Measurements from ENCODE around the gene IL32. TPM values are rescaled to one million over a fixed set of nuclear protein-coding genes. Genes with fewer than 3 reads are reported as not detected.

IL32 gene
- polyA plus RNA-seq, 3 donors: 0.53 to 8.0 (median 5.6) TPM

- Histone ChIP-seq H3K4me1 (ENCODE audit: control insufficient read depth in 1 of 2, insufficient read depth in 2 of 2, low read length in 2 of 2) (peaks cover 34 to 39% of the 10 kb centered on the region in 2 donors), H3K4me3 (replicated peaks in 1 of 3; ENCODE audit: low read depth in 2 of 3, low read length in 3 of 3) (no peak overlapping the region), H3K36me3 (replicated peaks in 1 of 2; ENCODE audit: control insufficient read depth in 1 of 2, insufficient read depth in 2 of 2, low read length in 2 of 2) (no peaks in the 10 kb centered on the region), H4K20me1 (ENCODE audit: insufficient read depth, low read length) (no peaks in the 10 kb centered on the region), H3K9me3 (replicated peaks in 1 of 2; ENCODE audit: control insufficient read depth in 1 of 2, insufficient read depth in 1 of 2, low read length in 2 of 2) (no peaks in the 10 kb centered on the region), H3K27ac (ENCODE audit: low read depth in 1 of 2, low read length in 2 of 2) (no peak overlapping the region), H3K79me2 (ENCODE audit: insufficient read depth, low read length) (no peaks in the 10 kb centered on the region), H3K4me2 (replicated peaks; ENCODE audit: extremely low read depth, low read length, poor library complexity, severe bottlenecking) (peak overlapping the region; percentile 17), H3K9ac (ENCODE audit: insufficient read depth, low read length, poor library complexity, severe bottlenecking) (no peak overlapping the region), H3K27me3 (ENCODE audit: control insufficient read depth in 2 of 2, insufficient read depth in 2 of 2, low read length in 2 of 2) (no peaks in the 10 kb centered on the region), H2AFZ (ENCODE audit: insufficient read depth, low read depth, low read length, poor library complexity, severe bottlenecking) (no peak overlapping the region)
- DNase-seq: no peak
- Mint-ChIP-seq H3K9me3 (no peaks in the 10 kb centered on the region), H3K36me3 (peaks cover under 1% of the 10 kb centered on the region in 2 donors), H3K27me3 (ENCODE audit: low read depth in 3 of 3) (peaks cover 0 to 9% (median under 1%) of the 10 kb centered on the region in 3 donors), H3K4me3 (no peak overlapping the region), H3K4me1 (peaks cover 23% of the 10 kb centered on the region), H3K27ac (no peak overlapping the region)
- intact Hi-C loops (cut with micrococcal nuclease): loop anchor here in 1 of 2 donors (5.0 kb wide), 1 partner anchor 105 kb away; no protein-coding TSS in a partner anchor
- WGBS (ENCODE audit: insufficient coverage): 67% methylated on average over 1 of the region's 6 CpGs
- no peak for TF ChIP-seq CTCF (IDR thresholded peaks at IDR 0.05)
Observed at GRCh38 chr16:3062553-3062952, 2.9 kb upstream of the IL32 start.

GRCh38 chr16:3063625-3064386 lies 1.6 kb upstream of the IL32 start:
- no peaks in the 10 kb centered on the region for H3K9me3 Mint-ChIP-seq
- Histone ChIP-seq H3K4me2 (replicated peaks; ENCODE audit: extremely low read depth, low read length, poor library complexity, severe bottlenecking) (no peak overlapping the region), H3K4me3 (replicated peaks in 1 of 3; ENCODE audit: low read depth in 2 of 3, low read length in 3 of 3) (no peak overlapping the region), H2AFZ (ENCODE audit: insufficient read depth, low read depth, low read length, poor library complexity, severe bottlenecking) (no peak overlapping the region), H3K9ac (ENCODE audit: insufficient read depth, low read length, poor library complexity, severe bottlenecking) (no peak overlapping the region), H4K20me1 (ENCODE audit: insufficient read depth, low read length) (no peaks in the 10 kb centered on the region), H3K36me3 (replicated peaks in 1 of 2; ENCODE audit: control insufficient read depth in 1 of 2, insufficient read depth in 2 of 2, low read length in 2 of 2) (no peaks in the 10 kb centered on the region), H3K27ac (ENCODE audit: low read depth in 1 of 2, low read length in 2 of 2) (no peak overlapping the region), H3K9me3 (replicated peaks in 1 of 2; ENCODE audit: control insufficient read depth in 1 of 2, insufficient read depth in 1 of 2, low read length in 2 of 2) (no peaks in the 10 kb centered on the region), H3K79me2 (ENCODE audit: insufficient read depth, low read length) (no peaks in the 10 kb centered on the region), H3K4me1 (ENCODE audit: control insufficient read depth in 1 of 2, insufficient read depth in 2 of 2, low read length in 2 of 2) (peaks cover 22 to 27% of the 10 kb centered on the region in 2 donors), H3K27me3 (ENCODE audit: control insufficient read depth in 2 of 2, insufficient read depth in 2 of 2, low read length in 2 of 2) (no peaks in the 10 kb centered on the region)
- no peak for DNase-seq
- intact Hi-C loops (cut with micrococcal nuclease): loop anchor here in 1 of 2 donors (5.0 kb wide), 1 partner anchor 103 kb away; no protein-coding TSS in a partner anchor
- TF ChIP-seq CTCF (IDR thresholded peaks at IDR 0.05): no peak
- 100% methylated on average over 1 of the region's 8 CpGs for WGBS (ENCODE audit: insufficient coverage)
- H3K36me3 Mint-ChIP-seq: no peaks in the 10 kb centered on the region
- no peak overlapping the region for H3K27ac Mint-ChIP-seq
- peaks cover 22% of the 10 kb centered on the region for H3K4me1 Mint-ChIP-seq
- H3K4me3 Mint-ChIP-seq: no peak overlapping the region
- peaks cover 0 to 9% (median 0%) of the 10 kb centered on the region in 3 donors for H3K27me3 Mint-ChIP-seq (ENCODE audit: low read depth in 3 of 3)
